Measurements from ENCODE around the gene MAPRE3.

- TF ChIP-seq CTCF (IDR thresholded peaks at IDR 0.05) (no peak), POLR2AphosphoS5 (IDR thresholded peaks at IDR 0.05; ENCODE audit: low read depth, low read length) (no peak)
These were observed 24.5 kb downstream of the MAPRE3 start for GRCh38 chr2:26994983-26995382.
